Nephron (organoid): ENCODE data around the gene ATP8B4.
A peak's percentile ranks its signal among the peaks of the same experiment; 100 is the strongest.

Experiments
- H3K27ac Mint-ChIP-seq, 3 experiments: 2 replicates each; pipeline ENCODE4 v1.8.0; 2020; ENCODE audit warnings: mixed read lengths in 3 of 3, mild to moderate bottlenecking in 2 of 3, moderate library complexity in 1 of 3
- H3K27me3 Mint-ChIP-seq: 2 replicates; pipeline ENCODE4 v1.8.0; 2021; ENCODE audit warnings: low read depth, mild to moderate bottlenecking, moderate library complexity, mixed read lengths
- H3K36me3 Mint-ChIP-seq: 2 replicates; pipeline ENCODE4 v1.8.0; 2020; ENCODE audit warnings: low read depth, mixed read lengths
- H3K4me1 Mint-ChIP-seq: 2 replicates; pipeline ENCODE4 v1.8.0; 2020; ENCODE audit warnings: mixed read lengths
- H3K4me3 Mint-ChIP-seq, 3 experiments: 2 replicates each; pipeline ENCODE4 v1.8.0; 2020; ENCODE audit warnings: mild to moderate bottlenecking in 3 of 3, mixed read lengths in 3 of 3, moderate library complexity in 2 of 3
- H3K9me3 Mint-ChIP-seq: 2 replicates; pipeline ENCODE4 v1.8.0; 2020; ENCODE audit warnings: mixed read lengths
- CTCF ChIP-seq, 3 experiments: fragments of 200-600 bp; sonication (generic); IDR thresholded peaks; one replicate each; pipeline ENCODE4 v1.5.0; 2021; ENCODE audit warnings: antibody characterized with exemption in 3 of 3; ENCODE audit not compliant: unreplicated experiment in 3 of 3

The ATP8B4 gene

GRCh38 chr15:49823987-49824774 lies 294.9 kb downstream of the ATP8B4 start:
- Mint-ChIP-seq H3K4me3 (no peak overlapping the region), H3K27ac (peak overlapping the region in 2 of 3 experiments; percentile 3 to 11), H3K36me3 (no peaks in the 10 kb centered on the region), H3K9me3 (peaks cover 6% of the 10 kb centered on the region), H3K4me1 (peaks cover 18% of the 10 kb centered on the region), H3K27me3 (peaks cover 3% of the 10 kb centered on the region)
- no peak for TF ChIP-seq CTCF (IDR thresholded peaks at IDR 0.05; ENCODE audit: unreplicated experiment in 3 of 3)

GRCh38 chr15:49817100-49817499 lies 301.9 kb downstream of the ATP8B4 start:
- Mint-ChIP-seq H3K36me3 (no peaks in the 10 kb centered on the region), H3K27ac (peak overlapping the region in 2 of 3 experiments; percentile 62 to 92), H3K9me3 (peaks cover 5% of the 10 kb centered on the region), H3K4me1 (peaks cover 28% of the 10 kb centered on the region), H3K4me3 (no peak overlapping the region), H3K27me3 (no peaks in the 10 kb centered on the region)
- TF ChIP-seq CTCF (IDR thresholded peaks at IDR 0.05; ENCODE audit: unreplicated experiment in 3 of 3) = no peak

- no peak for TF ChIP-seq CTCF (IDR thresholded peaks at IDR 0.05; ENCODE audit: unreplicated experiment in 3 of 3)
- H3K4me3 Mint-ChIP-seq = no peak overlapping the region
Measured at GRCh38 chr15:49815950-49816349, 303.1 kb downstream of the ATP8B4 start.

GRCh38 chr15:49815526-49815925 lies 303.5 kb downstream of the ATP8B4 start:
- no peak for TF ChIP-seq CTCF (IDR thresholded peaks at IDR 0.05; ENCODE audit: unreplicated experiment in 3 of 3)

More at GRCh38 chr15:49815950-49816349, 303.1 kb downstream of the ATP8B4 start:
- Mint-ChIP-seq H3K4me1 (peaks cover 28% of the 10 kb centered on the region), H3K27ac (peak overlapping the region; percentile 24 to 92 (median 62)), H3K27me3 (no peaks in the 10 kb centered on the region), H3K9me3 (peaks cover 5% of the 10 kb centered on the region), H3K36me3 (no peaks in the 10 kb centered on the region)

GRCh38 chr15:49814709-49815108 lies 304.3 kb downstream of the ATP8B4 start:
- TF ChIP-seq CTCF (IDR thresholded peaks at IDR 0.05; ENCODE audit: unreplicated experiment in 3 of 3) = no peak
- peak overlapping the region in 1 of 3 experiments; percentile 92 for H3K27ac Mint-ChIP-seq
- peaks cover 28% of the 10 kb centered on the region for H3K4me1 Mint-ChIP-seq
- no peaks in the 10 kb centered on the region for H3K27me3 Mint-ChIP-seq
- H3K36me3 Mint-ChIP-seq = no peaks in the 10 kb centered on the region
- H3K4me3 Mint-ChIP-seq = no peak overlapping the region
- H3K9me3 Mint-ChIP-seq = peaks cover 3% of the 10 kb centered on the region

More at GRCh38 chr15:49815526-49815925, 303.5 kb downstream of the ATP8B4 start:
- Mint-ChIP-seq H3K27me3 (no peaks in the 10 kb centered on the region), H3K4me1 (peaks cover 28% of the 10 kb centered on the region), H3K36me3 (no peaks in the 10 kb centered on the region), H3K27ac (peak overlapping the region in 2 of 3 experiments; percentile 62 to 92), H3K4me3 (no peak overlapping the region), H3K9me3 (peaks cover 3% of the 10 kb centered on the region)

- H3K27me3 Mint-ChIP-seq = no peaks in the 10 kb centered on the region
- peak overlapping the region in 1 of 3 experiments; percentile 6 for H3K4me3 Mint-ChIP-seq
- peaks cover under 1% of the 10 kb centered on the region for H3K9me3 Mint-ChIP-seq
Measured at GRCh38 chr15:49813625-49814024, 305.4 kb downstream of the ATP8B4 start.

More at GRCh38 chr15:49813625-49814024, 305.4 kb downstream of the ATP8B4 start:
- H3K27ac Mint-ChIP-seq = peak overlapping the region; percentile 43 to 52 (median 44)
- no peak for TF ChIP-seq CTCF (IDR thresholded peaks at IDR 0.05; ENCODE audit: unreplicated experiment in 3 of 3)
- peaks cover 33% of the 10 kb centered on the region for H3K4me1 Mint-ChIP-seq
- H3K36me3 Mint-ChIP-seq = no peaks in the 10 kb centered on the region
